Measurements from ENCODE around the gene CTNND2. TPM values are rescaled to one million over a fixed set of nuclear protein-coding genes. Genes with fewer than 3 reads are reported as not detected.

The CTNND2 gene
- polyA plus RNA-seq, 1 donor from 2014 or later: 67.0 TPM

GRCh38 chr5:11268891-11269290, 635.4 kb downstream of the CTNND2 start:
- no peaks in the 10 kb centered on the region for H3K9me3 ChIP-seq (ENCODE audit: low read length)
- no peaks in the 10 kb centered on the region for H3K36me3 ChIP-seq (ENCODE audit: insufficient read depth, low read length)
- H3K27ac ChIP-seq (ENCODE audit: low read length): no peak overlapping the region
- no peaks in the 10 kb centered on the region for H3K9me2 ChIP-seq (ENCODE audit: insufficient read depth, low read length)
- no peak overlapping the region for H2AFZ ChIP-seq (ENCODE audit: low read depth, low read length)
- H3K9ac ChIP-seq (ENCODE audit: low read length): no peak overlapping the region
- no peaks in the 10 kb centered on the region for H4K20me1 ChIP-seq (ENCODE audit: insufficient read depth)
- H3F3A ChIP-seq (ENCODE audit: insufficient read depth, low read length, poor library complexity, severe bottlenecking): no peaks in the 10 kb centered on the region
- no peak overlapping the region for H3K4me3 ChIP-seq (ENCODE audit: low read length)
- H3K27me3 ChIP-seq (ENCODE audit: insufficient read depth, low read depth, low read length): no peaks in the 10 kb centered on the region
- no peak overlapping the region for H3K4me2 ChIP-seq (ENCODE audit: low read length)
- H3K79me2 ChIP-seq (replicated peaks; ENCODE audit: insufficient read depth, low read length): no peaks in the 10 kb centered on the region
- TF ChIP-seq TAF1 (IDR thresholded peaks at IDR 0.05; ENCODE audit: low read depth) (no peak), RAD21 (conservative IDR thresholded peaks at IDR 0.05) (no peak), MXI1 (conservative IDR thresholded peaks at IDR 0.05; ENCODE audit: poor library complexity, severe bottlenecking) (no peak), REST (IDR thresholded peaks at IDR 0.05; ENCODE audit: borderline replicate concordance) (no peak), CTCF (IDR thresholded peaks at IDR 0.05; ENCODE audit: poor library complexity, severe bottlenecking) (no peak), POLR2AphosphoS5 (IDR thresholded peaks at IDR 0.05) (no peak), SMC3 (conservative IDR thresholded peaks at IDR 0.05; ENCODE audit: poor library complexity) (no peak), EP300 (conservative IDR thresholded peaks at IDR 0.05; ENCODE audit: poor library complexity, severe bottlenecking) (no peak), EZH2 (IDR thresholded peaks at IDR 0.05; ENCODE audit: borderline replicate concordance, insufficient read depth, low read length, poor library complexity, severe bottlenecking) (no peak)

- TF ChIP-seq MXI1 (conservative IDR thresholded peaks at IDR 0.05; ENCODE audit: poor library complexity, severe bottlenecking): no peak
- TF ChIP-seq POLR2AphosphoS5 (IDR thresholded peaks at IDR 0.05): no peak
- TF ChIP-seq TAF1 (IDR thresholded peaks at IDR 0.05; ENCODE audit: low read depth): no peak
- TF ChIP-seq SMC3 (conservative IDR thresholded peaks at IDR 0.05; ENCODE audit: poor library complexity): no peak
- TF ChIP-seq REST (IDR thresholded peaks at IDR 0.05; ENCODE audit: borderline replicate concordance): no peak
- no peak for TF ChIP-seq EP300 (conservative IDR thresholded peaks at IDR 0.05; ENCODE audit: poor library complexity, severe bottlenecking)
- TF ChIP-seq CTCF (IDR thresholded peaks at IDR 0.05; ENCODE audit: poor library complexity, severe bottlenecking): no peak
- no peak for TF ChIP-seq RAD21 (conservative IDR thresholded peaks at IDR 0.05)
- no peak for TF ChIP-seq EZH2 (IDR thresholded peaks at IDR 0.05; ENCODE audit: borderline replicate concordance, insufficient read depth, low read length, poor library complexity, severe bottlenecking)
- Histone ChIP-seq H3K27ac (ENCODE audit: low read length) (no peak overlapping the region), H3K79me2 (replicated peaks; ENCODE audit: insufficient read depth, low read length) (no peaks in the 10 kb centered on the region), H4K20me1 (ENCODE audit: insufficient read depth) (no peaks in the 10 kb centered on the region), H3K9ac (ENCODE audit: low read length) (no peak overlapping the region), H3F3A (ENCODE audit: insufficient read depth, low read length, poor library complexity, severe bottlenecking) (no peaks in the 10 kb centered on the region), H3K9me2 (ENCODE audit: insufficient read depth, low read length) (no peaks in the 10 kb centered on the region), H3K36me3 (ENCODE audit: insufficient read depth, low read length) (no peaks in the 10 kb centered on the region), H3K4me2 (ENCODE audit: low read length) (no peak overlapping the region), H3K9me3 (ENCODE audit: low read length) (no peaks in the 10 kb centered on the region), H3K4me3 (ENCODE audit: low read length) (no peak overlapping the region), H2AFZ (ENCODE audit: low read depth, low read length) (no peak overlapping the region), H3K27me3 (ENCODE audit: insufficient read depth, low read depth, low read length) (no peaks in the 10 kb centered on the region)
These were observed 637.9 kb downstream of the CTNND2 start for GRCh38 chr5:11266331-11266730.
